Left lung (tissue), 10 donors: ENCODE data around the gene SLF2. TPM values are rescaled to one million over a fixed set of nuclear protein-coding genes. Genes with fewer than 3 reads are reported as not detected.
A peak's percentile ranks its signal among the peaks of the same experiment; 100 is the strongest.

Source experiments
- ATAC-seq: fragments of 200-7000 bp; cut with Tn5 transposase; one replicate; pipeline ENCODE4 v1.9.1; 2020; ENCODE audit warnings: moderate library complexity
- DNase-seq, 4 donors: peaks; one replicate each; pipeline ENCODE4 v3.0.0-alpha.2; 2013 to 2020
- H3K27ac ChIP-seq, 2 donors: fragments of 200-600 bp; sonication (generic) in 1 of 2; one replicate each; pipeline versions ENCODE4 v1.5.0 to v1.8.0; 2020 to 2021
- H3K27me3 ChIP-seq, 2 donors: fragments of 200-600 bp; sonication (generic) in 1 of 2; one replicate each; pipeline versions ENCODE4 v1.5.0 to v1.8.0; 2020 to 2021
- H3K36me3 ChIP-seq, 2 donors: fragments of 200-600 bp; sonication (generic) in 1 of 2; one replicate each; pipeline versions ENCODE4 v1.5.0 to v1.8.0; 2020 to 2021
- H3K4me1 ChIP-seq, 2 donors: fragments of 200-600 bp; one replicate each; pipeline ENCODE4 v1.8.0; 2021
- H3K4me3 ChIP-seq, 2 donors: fragments of 200-600 bp; sonication (generic) in 1 of 2; one replicate each; pipeline versions ENCODE4 v1.5.0 to v1.8.0; 2020 to 2021; ENCODE audit warnings: mild to moderate bottlenecking in 1 of 2
- H3K9me3 ChIP-seq, 2 donors: fragments of 200-600 bp; sonication (generic) in 1 of 2; one replicate each; pipeline versions ENCODE4 v1.5.0 to v1.8.0; 2020 to 2021
- CTCF ChIP-seq, 2 donors: fragments of 200-600 bp; sonication (generic) in 1 of 2; IDR thresholded peaks; one replicate each; pipeline versions ENCODE4 v1.5.0 to v1.8.0; 2021; ENCODE audit warnings: antibody characterized with exemption in 2 of 2
- intact Hi-C, 2 donors: fragments of 100-400 bp; cut with DNase I; formaldehyde crosslinking; loops; one replicate each; pipeline versions ENCODE4 v1.11.2 to v1.14.2; 2022
- polyA plus RNA-seq, 6 donors: library from polyadenylated mRNA; unstranded; fragments of 120-200 nt; gene quantifications; one replicate each; pipeline ENCODE4 v1.2.1, GENCODE V29; 2013; ENCODE audit not compliant: insufficient read length in 6 of 6
- total RNA-seq, 2 donors: library from RNA; stranded (reverse); fragmentation: NEBNext Ultra II Directional; extraction: Animal tissue kit (Norgen Biotek cat#: 25700); gene quantifications; one replicate each; pipeline ENCODE4 v1.2.1, GENCODE V29; 2021
- donor health status: DM: no; HTN: yes; CAD: no.
- donor health status: DM: no; HTN: no; CAD: no.

The SLF2 gene
- total and polyA plus RNA-seq, 8 donors, result 26.4 to 70.7 (median 60.4) TPM

GRCh38 chr10:100872034-100872791, 40.5 kb upstream of the SLF2 start:
- Histone ChIP-seq H3K9me3 (no peaks in the 10 kb centered on the region), H3K27ac (no peak overlapping the region), H3K36me3 (no peaks in the 10 kb centered on the region), H3K4me1 (no peaks in the 10 kb centered on the region), H3K4me3 (no peak overlapping the region), H3K27me3 (peaks cover 0 to 55% of the 10 kb centered on the region in 2 donors)
- peak; percentile 28 to 37 for TF ChIP-seq CTCF (IDR thresholded peaks at IDR 0.05)
- ATAC-seq (peak; percentile 50), DNase-seq (peak in 1 of 4 donors; percentile 18)
- intact Hi-C loops, result loop anchor here in 1 of 2 donors (10.0 kb wide), 2 partner anchors 207 to 307 kb away; no protein-coding TSS in a partner anchor

GRCh38 chr10:100873146-100873826, 39.5 kb upstream of the SLF2 start:
- Histone ChIP-seq H3K4me3 (no peak overlapping the region), H3K4me1 (no peaks in the 10 kb centered on the region), H3K9me3 (no peaks in the 10 kb centered on the region), H3K27me3 (peaks cover 0 to 47% of the 10 kb centered on the region in 2 donors), H3K36me3 (no peaks in the 10 kb centered on the region), H3K27ac (no peak overlapping the region)
- ATAC-seq (no peak), DNase-seq (no peak)
- TF ChIP-seq CTCF (IDR thresholded peaks at IDR 0.05), result no peak
- intact Hi-C loops, result loop anchor here in 1 of 2 donors (10.0 kb wide), 2 partner anchors 208 to 308 kb away; no protein-coding TSS in a partner anchor

GRCh38 chr10:100873827-100874326, 38.9 kb upstream of the SLF2 start:
- no peak for TF ChIP-seq CTCF (IDR thresholded peaks at IDR 0.05)
- no peak for ATAC-seq
- H3K4me3 ChIP-seq, result no peak overlapping the region
- intact Hi-C loops, result loop anchor here in 1 of 2 donors (10.0 kb wide), 2 partner anchors 209 to 309 kb away; no protein-coding TSS in a partner anchor
- H3K4me1 ChIP-seq, result no peaks in the 10 kb centered on the region
- H3K27ac ChIP-seq, result no peak overlapping the region
- H3K9me3 ChIP-seq, result no peaks in the 10 kb centered on the region
- DNase-seq, result no peak
- H3K27me3 ChIP-seq, result peaks cover 0 to 41% of the 10 kb centered on the region in 2 donors
- H3K36me3 ChIP-seq, result no peaks in the 10 kb centered on the region

- intact Hi-C loops, result loop anchor here in 1 of 2 donors (10.0 kb wide), 2 partner anchors 210 to 310 kb away; no protein-coding TSS in a partner anchor
- DNase-seq (no peak), ATAC-seq (no peak)
- no peak for TF ChIP-seq CTCF (IDR thresholded peaks at IDR 0.05)
- H3K27ac ChIP-seq, result no peak overlapping the region
- H3K36me3 ChIP-seq, result no peaks in the 10 kb centered on the region
- H3K4me1 ChIP-seq, result no peaks in the 10 kb centered on the region
- H3K9me3 ChIP-seq, result no peaks in the 10 kb centered on the region
- no peak overlapping the region for H3K4me3 ChIP-seq
- H3K27me3 ChIP-seq, result peaks cover 0 to 37% of the 10 kb centered on the region in 2 donors
These were observed 37.9 kb upstream of the SLF2 start for GRCh38 chr10:100874702-100875483.
